H9 (cell line): Measurements from ENCODE around the gene WNT3. TPM values are rescaled to one million over a fixed set of nuclear protein-coding genes. Genes with fewer than 3 reads are reported as not detected.

Experiments
- DNase-seq: peaks from one replicate; pipeline ENCODE4 v3.0.0-alpha.2; 2017
- H2AFZ ChIP-seq: one replicate; pipeline ENCODE4 v1.6.1; 2013; ENCODE audit warnings: mild to moderate bottlenecking, low read length, control low read depth, moderate library complexity
- H2AK5ac ChIP-seq: 2 replicates; pipeline ENCODE4 v1.6.1; 2013; ENCODE audit warnings: low read length, control low read depth, mixed read lengths; ENCODE audit not compliant: insufficient read length
- H2BK120ac ChIP-seq: one replicate; pipeline ENCODE4 v1.6.1; 2013; ENCODE audit warnings: low read depth, mild to moderate bottlenecking, low read length, control low read depth, inconsistent platforms; ENCODE audit not compliant: poor library complexity, severe bottlenecking
- H2BK12ac ChIP-seq: 2 replicates; pipeline ENCODE4 v1.6.1; 2013; ENCODE audit warnings: low read length, control low read depth, mixed read lengths, low read depth; ENCODE audit not compliant: insufficient read length
- H2BK15ac ChIP-seq: 2 replicates; pipeline ENCODE4 v1.6.1; 2013; ENCODE audit warnings: low read depth, low read length, control low read depth
- H2BK20ac ChIP-seq: one replicate; pipeline ENCODE4 v1.6.1; 2013; ENCODE audit warnings: low read depth, mild to moderate bottlenecking, low read length, control low read depth, inconsistent platforms; ENCODE audit not compliant: poor library complexity, severe bottlenecking
- H2BK5ac ChIP-seq: 2 replicates; pipeline ENCODE4 v1.6.1; 2013; ENCODE audit warnings: low read length, control low read depth, mixed read lengths; ENCODE audit not compliant: insufficient read length
- H3K14ac ChIP-seq: 2 replicates; pipeline ENCODE4 v1.6.1; 2013; ENCODE audit warnings: low read length, control low read depth; ENCODE audit not compliant: insufficient read depth
- H3K18ac ChIP-seq: 2 replicates; pipeline ENCODE4 v1.6.1; 2013; ENCODE audit warnings: low read depth, mild to moderate bottlenecking, mixed read lengths, low read length, control low read depth; ENCODE audit not compliant: insufficient read length
- H3K23ac ChIP-seq: 2 replicates; pipeline ENCODE4 v1.6.1; 2013; ENCODE audit warnings: low read length, control low read depth, mixed read lengths, low read depth; ENCODE audit not compliant: insufficient read length
- H3K23me2 ChIP-seq: 2 replicates; pipeline ENCODE4 v1.6.1; 2013; ENCODE audit warnings: low read depth, mild to moderate bottlenecking, mixed read lengths, low read length, control low read depth; ENCODE audit not compliant: insufficient read length, poor library complexity, severe bottlenecking
- H3K27ac ChIP-seq: 2 replicates; pipeline ENCODE4 v1.5.1; 2013; ENCODE audit warnings: low read length, control low read depth, mixed read lengths, low read depth; ENCODE audit not compliant: insufficient read length
- H3K27me3 ChIP-seq: 2 replicates; pipeline ENCODE4 v1.6.1; 2013; ENCODE audit warnings: low read length, control low read depth, inconsistent platforms; ENCODE audit not compliant: insufficient read depth
- H3K4ac ChIP-seq: 2 replicates; pipeline ENCODE4 v1.6.1; 2013; ENCODE audit warnings: low read depth, mild to moderate bottlenecking, control low read depth, inconsistent platforms, low read length, moderate library complexity
- H3K4me1 ChIP-seq: 2 replicates; pipeline ENCODE4 v1.6.1; 2013; ENCODE audit warnings: low read length, control low read depth, inconsistent platforms; ENCODE audit not compliant: insufficient read depth
- H3K4me2 ChIP-seq: 2 replicates; pipeline ENCODE4 v1.6.1; 2013; ENCODE audit warnings: low read length, control low read depth, mixed read lengths; ENCODE audit not compliant: insufficient read length, insufficient read depth
- H3K56ac ChIP-seq: 2 replicates; pipeline ENCODE4 v1.6.1; 2013; ENCODE audit warnings: low read depth, mild to moderate bottlenecking, mixed read lengths, low read length, control low read depth; ENCODE audit not compliant: insufficient read length
- H3K79me1 ChIP-seq: 2 replicates; pipeline ENCODE4 v1.6.1; 2013; ENCODE audit warnings: low read depth, mild to moderate bottlenecking, moderate library complexity, low read length, control low read depth, inconsistent platforms; ENCODE audit not compliant: insufficient read depth, poor library complexity, severe bottlenecking
- H3K79me2 ChIP-seq: 2 replicates; pipeline ENCODE4 v1.6.1; 2013; ENCODE audit warnings: low read length, control low read depth, inconsistent platforms; ENCODE audit not compliant: insufficient read depth
- H3K9ac ChIP-seq: 2 replicates; pipeline ENCODE4 v1.6.1; 2013; ENCODE audit warnings: low read length, control low read depth, mixed read lengths; ENCODE audit not compliant: insufficient read length; ENCODE audit errors: extremely low read depth
- H3K9me3 ChIP-seq: one replicate; pipeline ENCODE4 v1.6.1; 2013; ENCODE audit warnings: low read depth, low read length, inconsistent platforms; ENCODE audit not compliant: control insufficient read depth
- H3T11ph ChIP-seq: one replicate; pipeline ENCODE4 v1.6.1; 2013; ENCODE audit warnings: mild to moderate bottlenecking, low read length, control low read depth, inconsistent platforms
- H4K20me1 ChIP-seq: one replicate; pipeline ENCODE4 v1.6.1; 2013; ENCODE audit not compliant: control insufficient read depth, insufficient read length, insufficient read depth
- H4K5ac ChIP-seq: 2 replicates; pipeline ENCODE4 v1.6.1; 2013; ENCODE audit warnings: low read depth, mild to moderate bottlenecking, mixed read lengths, low read length, control low read depth; ENCODE audit not compliant: insufficient read length
- H4K8ac ChIP-seq: replicated peaks from 2 replicates; pipeline ENCODE4 v1.6.1; 2013; ENCODE audit warnings: low read length, control low read depth, mixed read lengths, low read depth; ENCODE audit not compliant: insufficient read length
- H4K91ac ChIP-seq: 2 replicates; pipeline ENCODE4 v1.6.1; 2013; ENCODE audit warnings: low read depth, mild to moderate bottlenecking, moderate library complexity, mixed read lengths, low read length, control low read depth; ENCODE audit not compliant: insufficient read length
- H3K27ac Mint-ChIP-seq, 3 experiments: 2 replicates in 2 of 3; 3 replicates in 1 of 3; pipeline ENCODE4 v1.8.0; 2020 to 2021; ENCODE audit warnings: mixed read lengths in 3 of 3, mild to moderate bottlenecking in 1 of 3, moderate library complexity in 1 of 3
- H3K27me3 Mint-ChIP-seq: 2 replicates; pipeline ENCODE4 v1.8.0; 2021; ENCODE audit warnings: low read depth, mild to moderate bottlenecking, moderate library complexity, mixed read lengths
- H3K36me3 Mint-ChIP-seq, 3 experiments: 2 replicates in 2 of 3; 3 replicates in 1 of 3; pipeline ENCODE4 v1.8.0; 2020 to 2021; ENCODE audit warnings: low read depth in 3 of 3, mixed read lengths in 3 of 3; ENCODE audit not compliant: insufficient read depth in 1 of 3
- H3K4me1 Mint-ChIP-seq, 2 experiments: 2 replicates each; pipeline ENCODE4 v1.8.0; 2020; ENCODE audit warnings: mixed read lengths in 2 of 2
- H3K4me3 Mint-ChIP-seq, 2 experiments: 2 replicates in 1 of 2; 3 replicates in 1 of 2; pipeline ENCODE4 v1.8.0; 2020 to 2021; ENCODE audit warnings: mild to moderate bottlenecking in 2 of 2, mixed read lengths in 2 of 2, moderate library complexity in 1 of 2
- H3K9me3 Mint-ChIP-seq, 2 experiments: 2 replicates in 1 of 2; 3 replicates in 1 of 2; pipeline ENCODE4 v1.8.0; 2020; ENCODE audit warnings: mild to moderate bottlenecking in 2 of 2, mixed read lengths in 2 of 2, moderate library complexity in 1 of 2
- WGBS: extraction: QIAGEN DNeasy Blood & Tissue Kit; methylation state at CpG from one replicate; pipeline ENCODE4 v1.1.7; 2013; ENCODE audit warnings: missing lambda C conversion rate, low lambda C conversion rate, mixed read lengths; ENCODE audit not compliant: insufficient read length; ENCODE audit errors: extremely low coverage; 5-methylcytosine and 5-hydroxymethylcytosine counted together
- total RNA-seq: library from RNA; stranded (reverse); gene quantifications from 2 replicates; pipeline ENCODE4 v1.2.1, GENCODE V29; 2021
- TF ChIP-seq, protein P1 (sequence below): fragments of 200-600 bp; sonication (generic); conservative IDR thresholded peaks from 3 replicates; pipeline ENCODE4 v1.8.0; 2021; ENCODE audit warnings: antibody characterized with exemption, mild to moderate bottlenecking

WNT3 gene
- total RNA-seq, 1 experiment from 2014 or later = 22.4 TPM

DNA sequence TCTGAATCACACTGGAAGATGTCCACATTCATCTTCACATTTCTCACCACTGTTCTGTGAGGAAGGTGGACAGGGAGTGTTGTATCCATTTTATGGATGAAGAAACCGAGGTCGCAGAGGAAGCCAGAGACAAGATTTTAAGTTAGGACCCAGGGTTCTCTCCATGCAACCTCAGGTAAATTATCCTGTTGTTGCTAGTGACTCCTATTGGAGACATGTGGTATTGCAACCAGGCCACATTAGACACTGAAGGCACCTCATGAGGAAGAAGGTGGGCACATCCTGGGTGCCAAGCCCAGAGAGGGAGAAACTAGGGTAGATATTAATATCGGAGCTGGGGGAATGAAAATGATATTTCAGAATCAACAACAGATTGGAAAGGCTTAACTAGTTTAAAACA lies 24.3 kb upstream of the WNT3 start:
- peaks cover 0 to 12% (median 0%) of the 10 kb centered on the region in 3 experiments; a peak in 4 of 7 replicates for H3K36me3 Mint-ChIP-seq
- H3K4me1 Mint-ChIP-seq = peaks cover 3 to 5% of the 10 kb centered on the region in 2 experiments; a peak in 2 of 4 replicates
- peaks cover 20 to 21% of the 10 kb centered on the region in 2 experiments for H3K9me3 Mint-ChIP-seq
- Histone ChIP-seq H3K79me2 (no peaks in the 10 kb centered on the region), H3K4me1 (no peaks in the 10 kb centered on the region), H3K56ac (no peak overlapping the region), H3K18ac (no peak overlapping the region), H2AK5ac (no peak overlapping the region), H2BK5ac (no peak overlapping the region), H4K20me1 (no peaks in the 10 kb centered on the region), H3K27me3 (peaks cover 9% of the 10 kb centered on the region), H4K5ac (no peak overlapping the region), H2BK15ac (no peak overlapping the region), H3K14ac (no peak overlapping the region), H3K23me2 (peaks cover 4% of the 10 kb centered on the region), H3K9me3 (no peaks in the 10 kb centered on the region), H3K23ac (no peak overlapping the region), H3K4me2 (no peak overlapping the region), H3T11ph (no peak overlapping the region), H3K79me1 (no peaks in the 10 kb centered on the region), H3K9ac (no peak overlapping the region), H4K91ac (no peak overlapping the region), H2BK12ac (no peak overlapping the region), H4K8ac (no peak overlapping the region), H2BK120ac (no peak overlapping the region), H2BK20ac (no peak overlapping the region), H3K4ac (no peak overlapping the region), H3K27ac (no peak overlapping the region), H2AFZ (no peak overlapping the region)
- no CpG with 5 or more reads among the region's 3 CpGs for WGBS
- DNase-seq = no peak
- H3K27ac Mint-ChIP-seq = no peak overlapping the region
- peaks cover 52% of the 10 kb centered on the region for H3K27me3 Mint-ChIP-seq
- no peak overlapping the region for H3K4me3 Mint-ChIP-seq
- TF ChIP-seq, protein P1, sequence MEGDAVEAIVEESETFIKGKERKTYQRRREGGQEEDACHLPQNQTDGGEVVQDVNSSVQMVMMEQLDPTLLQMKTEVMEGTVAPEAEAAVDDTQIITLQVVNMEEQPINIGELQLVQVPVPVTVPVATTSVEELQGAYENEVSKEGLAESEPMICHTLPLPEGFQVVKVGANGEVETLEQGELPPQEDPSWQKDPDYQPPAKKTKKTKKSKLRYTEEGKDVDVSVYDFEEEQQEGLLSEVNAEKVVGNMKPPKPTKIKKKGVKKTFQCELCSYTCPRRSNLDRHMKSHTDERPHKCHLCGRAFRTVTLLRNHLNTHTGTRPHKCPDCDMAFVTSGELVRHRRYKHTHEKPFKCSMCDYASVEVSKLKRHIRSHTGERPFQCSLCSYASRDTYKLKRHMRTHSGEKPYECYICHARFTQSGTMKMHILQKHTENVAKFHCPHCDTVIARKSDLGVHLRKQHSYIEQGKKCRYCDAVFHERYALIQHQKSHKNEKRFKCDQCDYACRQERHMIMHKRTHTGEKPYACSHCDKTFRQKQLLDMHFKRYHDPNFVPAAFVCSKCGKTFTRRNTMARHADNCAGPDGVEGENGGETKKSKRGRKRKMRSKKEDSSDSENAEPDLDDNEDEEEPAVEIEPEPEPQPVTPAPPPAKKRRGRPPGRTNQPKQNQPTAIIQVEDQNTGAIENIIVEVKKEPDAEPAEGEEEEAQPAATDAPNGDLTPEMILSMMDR = peak; percentile 74
